WTC11 (cell line): Measurements from ENCODE around the gene TNFAIP8L1. TPM values are rescaled to one million over a fixed set of nuclear protein-coding genes. Genes with fewer than 3 reads are reported as not detected.

ENCODE experiments used
- ATAC-seq: fragments of 200-7000 bp; cut with Tn5 transposase; 2 replicates; pipeline ENCODE4 v1.10.0; 2021; ENCODE audit warnings: mild to moderate bottlenecking, moderate library complexity
- CTCF ChIA-PET: fragments of 300-600 bp; sonication (Branson Sonifier 250); formaldehyde crosslinking; loops from one replicate; lab custom pipeline; 2021; ENCODE audit warnings: antibody characterized with exemption; lab: Charles Lee
- POLR2A ChIA-PET: fragments of 350-600 bp; sonication (Branson Sonifier 250); formaldehyde crosslinking; loops from one replicate; lab custom pipeline; 2021; ENCODE audit warnings: antibody characterized with exemption; lab: Charles Lee
- DNase-seq: peaks from one replicate; pipeline ENCODE4 v3.0.0; 2021; ENCODE audit warnings: low spot score
- H3K27ac Mint-ChIP-seq: 2 replicates; pipeline ENCODE4 v1.8.0; 2021; ENCODE audit warnings: mixed read lengths
- H3K27me3 Mint-ChIP-seq: 2 replicates; pipeline ENCODE4 v1.8.0; 2021; ENCODE audit warnings: low read depth, mild to moderate bottlenecking, moderate library complexity, mixed read lengths
- H3K36me3 Mint-ChIP-seq: 2 replicates; pipeline ENCODE4 v1.8.0; 2021; ENCODE audit warnings: mixed read lengths
- H3K4me1 Mint-ChIP-seq: 2 replicates; pipeline ENCODE4 v1.8.0; 2022; ENCODE audit warnings: mixed read lengths
- H3K4me3 Mint-ChIP-seq: 2 replicates; pipeline ENCODE4 v1.8.0; 2021; ENCODE audit warnings: mild to moderate bottlenecking, moderate library complexity, mixed read lengths
- H3K9me3 Mint-ChIP-seq: 2 replicates; pipeline ENCODE4 v1.8.0; 2021; ENCODE audit warnings: mixed read lengths
- ATF1 ChIP-seq: sonication (generic); formaldehyde crosslinking; IDR thresholded peaks from 2 replicates; pipeline ENCODE4 v1.8.1; 2023; ENCODE audit warnings: mild to moderate bottlenecking, moderate library complexity, missing genetic modification reagents
- CDX4 ChIP-seq: fragments of 250-450 bp; sonication (Bioruptor Pico); IDR thresholded peaks from 2 replicates; pipeline ENCODE4 v1.9.0; 2021; ENCODE audit warnings: moderate library complexity, mild to moderate bottlenecking, inconsistent platforms, borderline replicate concordance
- ETV6 ChIP-seq: sonication (generic); formaldehyde crosslinking; IDR thresholded peaks from 2 replicates; pipeline ENCODE4 v1.8.1; 2022; ENCODE audit warnings: mild to moderate bottlenecking, missing genetic modification reagents
- GTF2I ChIP-seq: fragments of 250-450 bp; sonication (Bioruptor Pico); conservative IDR thresholded peaks from 2 replicates; pipeline ENCODE4 v1.4.0; 2021; ENCODE audit warnings: mild to moderate bottlenecking
- HMGXB4 ChIP-seq: sonication (generic); formaldehyde crosslinking; IDR thresholded peaks from 2 replicates; pipeline ENCODE4 v1.8.1; 2023; ENCODE audit warnings: mild to moderate bottlenecking, moderate library complexity, missing genetic modification reagents
- KAT7 ChIP-seq: sonication (generic); formaldehyde crosslinking; IDR thresholded peaks from 2 replicates; pipeline ENCODE4 v1.8.1; 2023; ENCODE audit warnings: missing genetic modification reagents, mild to moderate bottlenecking, borderline replicate concordance
- MYBL2 ChIP-seq: sonication (generic); formaldehyde crosslinking; IDR thresholded peaks from 2 replicates; pipeline ENCODE4 v1.8.1; 2023; ENCODE audit warnings: mild to moderate bottlenecking, moderate library complexity, missing genetic modification reagents
- NFYB ChIP-seq: sonication (generic); formaldehyde crosslinking; conservative IDR thresholded peaks from 2 replicates; pipeline ENCODE4 v1.8.0; 2022; ENCODE audit warnings: low read depth, missing genetic modification reagents
- OVOL2 ChIP-seq: fragments of 250-450 bp; sonication (Bioruptor Pico); IDR thresholded peaks from 2 replicates; pipeline ENCODE4 v1.9.0; 2021; ENCODE audit warnings: mild to moderate bottlenecking, borderline replicate concordance
- STAT6 ChIP-seq: sonication (generic); formaldehyde crosslinking; conservative IDR thresholded peaks from 2 replicates; pipeline ENCODE4 v1.8.1; 2023; ENCODE audit warnings: mild to moderate bottlenecking, low read depth, missing genetic modification reagents, moderate library complexity
- ZNF281 ChIP-seq: sonication (generic); formaldehyde crosslinking; IDR thresholded peaks from 2 replicates; pipeline ENCODE4 v1.8.0; 2023; ENCODE audit warnings: mild to moderate bottlenecking, missing genetic modification reagents
- ZNF671 ChIP-seq: fragments of 250-450 bp; sonication (Bioruptor Pico); IDR thresholded peaks from 2 replicates; pipeline ENCODE4 v1.8.0; 2021; ENCODE audit warnings: mild to moderate bottlenecking
- total RNA-seq: library from RNA; stranded (reverse); gene quantifications from 3 replicates; pipeline ENCODE4 v1.2.3, GENCODE V29; 2021
- TF ChIP-seq, protein P1 (sequence below): sonication (generic); formaldehyde crosslinking; IDR thresholded peaks from 2 replicates; pipeline ENCODE4 v1.8.1; 2023; ENCODE audit warnings: mild to moderate bottlenecking, missing genetic modification reagents
- TF ChIP-seq, protein P2 (sequence below): sonication (generic); formaldehyde crosslinking; IDR thresholded peaks from 2 replicates; pipeline ENCODE4 v1.8.1; 2023; ENCODE audit warnings: mild to moderate bottlenecking, missing genetic modification reagents, borderline replicate concordance
- TF ChIP-seq, protein P3 (sequence below): sonication (generic); formaldehyde crosslinking; IDR thresholded peaks from 2 replicates; pipeline ENCODE4 v1.8.0; 2022; ENCODE audit warnings: mild to moderate bottlenecking, missing genetic modification reagents
- TF ChIP-seq, protein P4 (sequence below): sonication (generic); formaldehyde crosslinking; IDR thresholded peaks from 2 replicates; pipeline ENCODE4 v1.8.1; 2023; ENCODE audit warnings: mild to moderate bottlenecking, missing genetic modification reagents, moderate library complexity

TNFAIP8L1 gene
- total RNA-seq, 1 experiment from 2014 or later = 8.7 TPM

GRCh38 chr19:4604912-4605311, 34.4 kb upstream of the TNFAIP8L1 start:
- DNase-seq (no peak), ATAC-seq (no peak)
- CTCF ChIA-PET = interaction anchor here (0.6 to 1.6 kb wide), 4 partner anchors 16 to 169 kb away, joined by 3 to 5 read pairs (median 4); no protein-coding TSS in a partner anchor
- Mint-ChIP-seq H3K9me3 (no peaks in the 10 kb centered on the region), H3K36me3 (no peaks in the 10 kb centered on the region), H3K4me3 (no peak overlapping the region), H3K27me3 (peaks cover 32% of the 10 kb centered on the region), H3K27ac (no peak overlapping the region), H3K4me1 (peaks cover 5% of the 10 kb centered on the region)
- POLR2A ChIA-PET = no interaction called here
- TF ChIP-seq GTF2I (CRISPR knock-in tag) = no peak
- TF ChIP-seq ZNF281 = no peak
- TF ChIP-seq, protein P1, sequence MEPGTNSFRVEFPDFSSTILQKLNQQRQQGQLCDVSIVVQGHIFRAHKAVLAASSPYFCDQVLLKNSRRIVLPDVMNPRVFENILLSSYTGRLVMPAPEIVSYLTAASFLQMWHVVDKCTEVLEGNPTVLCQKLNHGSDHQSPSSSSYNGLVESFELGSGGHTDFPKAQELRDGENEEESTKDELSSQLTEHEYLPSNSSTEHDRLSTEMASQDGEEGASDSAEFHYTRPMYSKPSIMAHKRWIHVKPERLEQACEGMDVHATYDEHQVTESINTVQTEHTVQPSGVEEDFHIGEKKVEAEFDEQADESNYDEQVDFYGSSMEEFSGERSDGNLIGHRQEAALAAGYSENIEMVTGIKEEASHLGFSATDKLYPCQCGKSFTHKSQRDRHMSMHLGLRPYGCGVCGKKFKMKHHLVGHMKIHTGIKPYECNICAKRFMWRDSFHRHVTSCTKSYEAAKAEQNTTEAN (CRISPR knock-in tag) = no peak
- TF ChIP-seq OVOL2 (CRISPR knock-in tag) = no peak
- TF ChIP-seq NFYB (CRISPR knock-in tag) = no peak
- TF ChIP-seq CDX4 = no peak

GRCh38 chr19:4606181-4606580, 33.1 kb upstream of the TNFAIP8L1 start:
- Mint-ChIP-seq H3K36me3 (no peaks in the 10 kb centered on the region), H3K27me3 (peaks cover 29% of the 10 kb centered on the region), H3K27ac (no peak overlapping the region), H3K9me3 (no peaks in the 10 kb centered on the region), H3K4me3 (no peak overlapping the region; the same call in 1 of the 2 replicates), H3K4me1 (peaks cover 15% of the 10 kb centered on the region)
- CTCF ChIA-PET = interaction anchor here (1.4 to 2.7 kb wide), 10 partner anchors 9 to 39 kb away, joined by 4 to 26 read pairs (median 13); no protein-coding TSS in a partner anchor
- POLR2A ChIA-PET = no interaction called here
- ATAC-seq (no peak), DNase-seq (no peak)
- TF ChIP-seq, protein P2, sequence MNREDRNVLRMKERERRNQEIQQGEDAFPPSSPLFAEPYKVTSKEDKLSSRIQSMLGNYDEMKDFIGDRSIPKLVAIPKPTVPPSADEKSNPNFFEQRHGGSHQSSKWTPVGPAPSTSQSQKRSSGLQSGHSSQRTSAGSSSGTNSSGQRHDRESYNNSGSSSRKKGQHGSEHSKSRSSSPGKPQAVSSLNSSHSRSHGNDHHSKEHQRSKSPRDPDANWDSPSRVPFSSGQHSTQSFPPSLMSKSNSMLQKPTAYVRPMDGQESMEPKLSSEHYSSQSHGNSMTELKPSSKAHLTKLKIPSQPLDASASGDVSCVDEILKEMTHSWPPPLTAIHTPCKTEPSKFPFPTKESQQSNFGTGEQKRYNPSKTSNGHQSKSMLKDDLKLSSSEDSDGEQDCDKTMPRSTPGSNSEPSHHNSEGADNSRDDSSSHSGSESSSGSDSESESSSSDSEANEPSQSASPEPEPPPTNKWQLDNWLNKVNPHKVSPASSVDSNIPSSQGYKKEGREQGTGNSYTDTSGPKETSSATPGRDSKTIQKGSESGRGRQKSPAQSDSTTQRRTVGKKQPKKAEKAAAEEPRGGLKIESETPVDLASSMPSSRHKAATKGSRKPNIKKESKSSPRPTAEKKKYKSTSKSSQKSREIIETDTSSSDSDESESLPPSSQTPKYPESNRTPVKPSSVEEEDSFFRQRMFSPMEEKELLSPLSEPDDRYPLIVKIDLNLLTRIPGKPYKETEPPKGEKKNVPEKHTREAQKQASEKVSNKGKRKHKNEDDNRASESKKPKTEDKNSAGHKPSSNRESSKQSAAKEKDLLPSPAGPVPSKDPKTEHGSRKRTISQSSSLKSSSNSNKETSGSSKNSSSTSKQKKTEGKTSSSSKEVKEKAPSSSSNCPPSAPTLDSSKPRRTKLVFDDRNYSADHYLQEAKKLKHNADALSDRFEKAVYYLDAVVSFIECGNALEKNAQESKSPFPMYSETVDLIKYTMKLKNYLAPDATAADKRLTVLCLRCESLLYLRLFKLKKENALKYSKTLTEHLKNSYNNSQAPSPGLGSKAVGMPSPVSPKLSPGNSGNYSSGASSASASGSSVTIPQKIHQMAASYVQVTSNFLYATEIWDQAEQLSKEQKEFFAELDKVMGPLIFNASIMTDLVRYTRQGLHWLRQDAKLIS (CRISPR knock-in tag) = no peak
- TF ChIP-seq HMGXB4 (CRISPR knock-in tag) = no peak
- TF ChIP-seq KAT7 (CRISPR knock-in tag) = no peak
- TF ChIP-seq, protein P3, sequence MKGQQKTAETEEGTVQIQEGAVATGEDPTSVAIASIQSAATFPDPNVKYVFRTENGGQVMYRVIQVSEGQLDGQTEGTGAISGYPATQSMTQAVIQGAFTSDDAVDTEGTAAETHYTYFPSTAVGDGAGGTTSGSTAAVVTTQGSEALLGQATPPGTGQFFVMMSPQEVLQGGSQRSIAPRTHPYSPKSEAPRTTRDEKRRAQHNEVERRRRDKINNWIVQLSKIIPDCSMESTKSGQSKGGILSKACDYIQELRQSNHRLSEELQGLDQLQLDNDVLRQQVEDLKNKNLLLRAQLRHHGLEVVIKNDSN (CRISPR knock-in tag) = no peak
- TF ChIP-seq, protein P4, sequence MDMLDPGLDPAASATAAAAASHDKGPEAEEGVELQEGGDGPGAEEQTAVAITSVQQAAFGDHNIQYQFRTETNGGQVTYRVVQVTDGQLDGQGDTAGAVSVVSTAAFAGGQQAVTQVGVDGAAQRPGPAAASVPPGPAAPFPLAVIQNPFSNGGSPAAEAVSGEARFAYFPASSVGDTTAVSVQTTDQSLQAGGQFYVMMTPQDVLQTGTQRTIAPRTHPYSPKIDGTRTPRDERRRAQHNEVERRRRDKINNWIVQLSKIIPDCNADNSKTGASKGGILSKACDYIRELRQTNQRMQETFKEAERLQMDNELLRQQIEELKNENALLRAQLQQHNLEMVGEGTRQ (CRISPR knock-in tag) = no peak
- no peak for TF ChIP-seq ZNF281
- TF ChIP-seq ZNF671 (CRISPR knock-in tag) = no peak
- TF ChIP-seq ETV6 (CRISPR knock-in tag) = no peak
- TF ChIP-seq ATF1 = no peak
- TF ChIP-seq OVOL2 (CRISPR knock-in tag) = no peak
- no peak for TF ChIP-seq STAT6 (CRISPR knock-in tag)
- no peak for TF ChIP-seq MYBL2 (CRISPR knock-in tag)
